NCI-H128 (cell line): Measurements from ENCODE around the gene OGFOD3.
"Not testable (repeated sequence)": the region's sequence is repeated elsewhere in the genome, so short reads cannot be mapped to it uniquely, and the experiment has no call there.

Source experiments
- DNase-seq: peaks from one replicate; lab custom pipeline; 2025; ENCODE audit not compliant: unreplicated experiment; lab: John Stamatoyannopoulos, UW

Gene OGFOD3

GRCh38 chr17:82375359-82376041 lies 42.9 kb downstream of the OGFOD3 start:
- DNase-seq, result no peak

GRCh38 chr17:82374626-82375331 lies 43.6 kb downstream of the OGFOD3 start:
- no peak for DNase-seq

- no peak for DNase-seq
Observed at GRCh38 chr17:82373731-82374625, 44.4 kb downstream of the OGFOD3 start.

GRCh38 chr17:82373072-82373452 lies 45.3 kb downstream of the OGFOD3 start:
- DNase-seq, result not testable (repeated sequence)

DNA sequence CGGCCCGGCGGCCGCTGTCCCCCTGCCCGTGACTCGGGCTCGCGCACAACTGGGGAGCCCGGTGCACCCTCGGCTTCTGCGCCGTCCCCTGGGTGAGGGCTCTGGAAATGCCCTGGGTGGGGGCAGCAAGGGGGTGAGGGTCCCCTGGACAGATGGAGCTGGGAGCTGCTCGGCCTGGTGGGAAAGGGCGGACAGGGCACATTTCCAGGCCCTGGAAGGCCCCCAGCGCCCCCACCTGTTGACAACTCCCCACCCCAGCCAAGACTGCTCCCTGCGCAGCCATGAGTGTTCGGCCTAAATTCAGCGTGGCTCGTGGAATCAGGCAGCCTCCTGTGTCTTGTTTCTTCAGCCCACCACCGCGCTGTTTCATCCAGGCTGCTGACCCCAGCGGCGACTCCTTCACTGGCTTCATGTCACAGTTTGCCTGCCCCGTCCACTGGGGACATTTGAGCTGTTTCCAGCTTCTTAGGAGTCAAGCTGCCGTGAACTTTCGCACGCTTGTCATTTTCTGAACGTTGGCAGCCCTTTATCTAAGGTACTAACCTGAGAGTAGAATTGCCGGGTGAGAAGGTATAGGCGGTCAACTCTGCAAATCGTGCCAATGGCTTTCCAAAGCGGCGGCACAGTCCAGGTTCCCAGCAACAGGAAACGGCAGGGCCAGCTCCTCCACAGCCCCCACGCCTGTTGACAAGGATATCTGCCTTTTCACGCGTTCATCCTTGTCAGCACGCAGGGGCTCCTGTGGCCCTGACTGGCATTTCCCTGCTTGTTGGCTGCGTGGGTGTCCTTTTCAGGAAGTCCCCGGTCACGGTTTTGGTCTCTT lies 45.9 kb downstream of the OGFOD3 start:
- no peak for DNase-seq

DNA sequence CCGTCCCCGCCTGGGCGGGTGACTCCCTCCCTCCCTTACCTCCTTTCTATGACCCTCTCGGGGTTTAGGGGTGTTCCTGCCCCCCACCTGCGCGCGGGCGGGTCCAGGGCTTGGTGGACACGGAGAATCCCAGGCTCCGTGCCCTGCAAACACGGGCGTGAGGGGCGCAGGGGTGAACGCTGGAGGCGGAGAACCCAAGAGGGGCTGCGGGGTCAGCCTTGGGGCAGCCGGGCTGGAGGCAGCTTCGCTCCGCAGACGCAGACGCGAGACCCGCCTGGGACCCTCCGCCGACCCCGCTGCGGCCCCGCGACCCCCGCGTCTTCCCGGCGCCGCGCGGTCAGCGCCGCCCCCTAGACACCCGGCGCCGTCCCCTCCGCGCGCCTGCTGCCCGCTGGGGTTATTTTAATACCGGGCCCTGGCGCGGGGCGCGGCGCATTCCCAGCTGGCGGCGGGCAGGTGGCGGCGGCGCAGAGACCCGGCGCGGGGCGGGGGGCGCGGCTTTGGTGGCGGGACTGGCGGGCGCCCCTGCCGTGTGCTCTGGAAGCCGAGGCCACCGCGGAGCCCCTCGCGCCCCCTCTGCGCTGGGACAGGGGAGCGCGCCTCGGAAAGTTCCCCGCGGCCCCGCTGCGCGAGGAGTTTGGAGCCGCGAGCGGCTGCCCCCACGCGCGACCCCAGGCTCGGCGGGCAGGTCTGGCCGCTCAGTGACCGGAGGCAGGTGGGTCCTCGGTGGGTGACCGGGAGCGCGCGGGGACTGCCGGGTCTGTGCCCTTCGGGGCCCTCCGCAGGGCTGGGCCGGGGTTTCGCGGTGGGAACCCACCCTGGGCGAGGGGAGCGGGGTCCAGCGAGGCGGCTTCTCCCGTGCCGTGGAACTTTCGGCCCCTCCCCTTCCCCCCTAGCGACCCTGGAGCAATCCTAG lies 46.8 kb downstream of the OGFOD3 start, which contains the start of gene UTS2R:
Gene UTS2R, plus strand, starts transcription at position 433 of the 916 bp plus-strand sequence. CDS start 2,560 bp downstream, outside the sequence.
- DNase-seq, result no peak

GRCh38 chr17:82370471-82371332 lies 47.7 kb downstream of the OGFOD3 start:
- DNase-seq, result no peak

- no peak for DNase-seq
Observed at GRCh38 chr17:82369211-82369610, 49.2 kb downstream of the OGFOD3 start.

DNA sequence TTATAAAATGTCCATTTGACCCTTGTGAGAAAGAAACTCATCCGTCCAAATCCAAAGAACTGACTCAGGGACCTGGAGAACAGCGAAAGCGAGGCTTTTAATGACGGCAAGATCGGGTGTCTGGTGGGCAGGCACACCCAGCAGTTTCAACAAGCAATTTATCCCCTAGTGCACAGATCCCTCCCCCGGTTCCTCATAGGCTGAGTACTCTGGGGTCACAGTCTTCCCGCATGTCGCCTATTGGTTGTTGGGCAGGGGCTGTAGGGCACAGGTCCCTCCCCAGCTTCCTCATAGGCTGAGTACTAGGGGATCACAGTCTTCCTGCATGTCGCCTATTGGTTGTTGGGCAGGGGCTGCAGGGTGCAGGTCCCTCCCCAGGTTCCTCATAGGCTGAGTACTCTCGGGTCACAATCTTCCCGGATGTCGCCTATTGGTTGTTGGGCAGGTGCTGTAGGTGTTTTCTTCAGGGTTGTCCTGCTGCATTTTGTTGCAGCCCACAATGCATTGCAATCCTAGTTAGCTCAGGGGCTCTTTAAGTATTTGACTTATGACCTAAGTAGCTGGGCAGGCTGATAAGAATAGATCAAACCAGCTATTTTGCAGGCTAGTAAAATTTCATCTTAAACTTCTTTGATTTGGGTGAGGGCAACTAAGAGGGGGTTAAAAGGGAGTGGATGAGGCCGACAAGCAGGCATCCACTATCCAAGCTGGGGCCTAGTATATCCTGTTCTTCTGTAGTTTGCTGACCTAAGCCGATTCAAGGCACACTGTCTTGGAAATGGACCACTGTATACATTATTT lies 50.5 kb downstream of the OGFOD3 start:
- DNase-seq, result no peak

DNA sequence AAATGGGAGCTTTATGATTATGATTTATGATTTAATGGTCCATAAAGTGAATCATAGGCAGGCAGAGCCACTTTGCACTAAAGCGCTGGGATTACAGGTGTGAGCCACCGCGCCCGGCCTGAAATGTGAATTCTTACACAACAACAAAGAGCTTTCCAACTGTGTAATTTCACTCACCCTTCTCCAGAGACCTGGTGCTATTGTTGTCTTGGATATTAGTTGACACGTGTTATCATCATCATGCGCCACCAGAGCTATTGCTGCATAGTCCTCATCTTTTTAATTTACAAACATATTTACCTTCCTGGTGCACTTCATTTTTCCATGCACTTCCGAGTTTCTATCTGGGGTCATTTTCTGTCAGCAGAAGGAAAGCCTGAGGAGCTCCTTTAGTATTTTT lies 51.6 kb downstream of the OGFOD3 start:
- DNase-seq, result peak; percentile 12

DNA sequence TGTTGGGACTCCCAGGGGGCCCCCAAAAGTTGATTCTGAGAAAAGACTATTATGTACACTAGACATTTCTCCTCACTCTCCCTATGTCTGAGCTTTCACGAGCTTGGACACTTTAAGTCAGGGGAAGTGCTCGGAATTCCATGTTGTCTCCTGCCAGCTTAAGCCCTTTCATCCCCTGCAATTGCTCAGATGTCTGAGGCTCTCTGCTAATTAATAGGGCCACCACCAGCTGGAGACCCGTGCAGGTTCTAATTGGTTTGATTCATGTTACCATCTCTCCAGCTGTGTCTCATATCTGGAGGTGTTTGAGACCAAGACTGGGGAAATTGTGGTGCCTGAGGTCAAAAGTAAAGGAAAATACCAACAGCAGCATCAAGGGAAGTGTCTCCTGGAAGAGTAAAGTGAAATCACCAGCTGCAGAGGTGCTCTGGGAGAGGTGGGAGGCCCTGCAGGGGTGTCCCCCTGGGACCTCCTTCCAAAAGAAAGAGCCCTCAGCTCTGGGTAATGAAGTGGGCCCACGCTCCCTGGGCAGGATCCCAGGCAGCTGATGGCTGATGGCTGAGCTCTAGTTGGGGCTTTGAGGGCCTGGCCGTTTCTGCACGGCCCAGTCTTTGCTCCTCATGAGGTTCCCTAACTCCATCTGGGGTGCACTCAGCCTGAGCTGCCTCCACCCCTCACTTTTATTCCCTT lies 52.6 kb downstream of the OGFOD3 start:
- no peak for DNase-seq

DNA sequence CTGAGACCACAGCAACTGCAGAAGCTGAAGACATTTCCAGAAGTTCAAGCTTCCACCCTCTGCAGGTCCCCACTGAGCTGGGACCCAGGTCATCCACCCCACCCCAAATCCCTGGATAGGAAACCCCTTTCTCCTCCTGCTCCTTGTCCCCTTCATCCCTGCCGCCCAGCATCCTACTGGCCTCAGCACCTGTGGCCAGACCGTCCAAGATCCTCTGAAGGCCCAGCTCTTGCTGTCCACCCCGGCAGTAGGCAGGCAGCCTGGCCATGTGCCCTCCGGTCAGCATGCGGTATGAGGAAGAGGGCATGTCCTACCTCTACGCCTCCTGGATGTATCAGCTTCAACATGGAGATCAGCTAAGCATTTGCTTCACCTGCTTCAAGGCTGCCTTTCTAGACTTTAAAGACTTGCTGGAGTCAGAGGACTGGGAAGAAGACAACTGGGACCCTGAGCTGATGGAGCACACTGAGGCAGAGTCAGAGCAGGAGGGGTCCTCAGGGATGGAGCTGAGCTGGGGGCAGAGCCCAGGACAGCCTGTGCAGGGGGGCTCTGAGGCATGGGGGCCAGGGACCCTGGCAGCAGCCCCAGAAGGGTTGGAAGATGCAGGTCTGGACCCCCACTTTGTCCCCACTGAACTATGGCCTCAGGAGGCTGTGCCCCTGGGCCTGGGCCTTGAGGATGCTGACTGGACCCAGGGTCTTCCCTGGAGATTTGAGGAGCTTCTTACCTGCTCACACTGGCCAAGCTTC lies 56.3 kb downstream of the OGFOD3 start:
- no peak for DNase-seq

- not testable (repeated sequence) for DNase-seq
Observed at GRCh38 chr17:82359451-82360074, 58.8 kb downstream of the OGFOD3 start.

DNA sequence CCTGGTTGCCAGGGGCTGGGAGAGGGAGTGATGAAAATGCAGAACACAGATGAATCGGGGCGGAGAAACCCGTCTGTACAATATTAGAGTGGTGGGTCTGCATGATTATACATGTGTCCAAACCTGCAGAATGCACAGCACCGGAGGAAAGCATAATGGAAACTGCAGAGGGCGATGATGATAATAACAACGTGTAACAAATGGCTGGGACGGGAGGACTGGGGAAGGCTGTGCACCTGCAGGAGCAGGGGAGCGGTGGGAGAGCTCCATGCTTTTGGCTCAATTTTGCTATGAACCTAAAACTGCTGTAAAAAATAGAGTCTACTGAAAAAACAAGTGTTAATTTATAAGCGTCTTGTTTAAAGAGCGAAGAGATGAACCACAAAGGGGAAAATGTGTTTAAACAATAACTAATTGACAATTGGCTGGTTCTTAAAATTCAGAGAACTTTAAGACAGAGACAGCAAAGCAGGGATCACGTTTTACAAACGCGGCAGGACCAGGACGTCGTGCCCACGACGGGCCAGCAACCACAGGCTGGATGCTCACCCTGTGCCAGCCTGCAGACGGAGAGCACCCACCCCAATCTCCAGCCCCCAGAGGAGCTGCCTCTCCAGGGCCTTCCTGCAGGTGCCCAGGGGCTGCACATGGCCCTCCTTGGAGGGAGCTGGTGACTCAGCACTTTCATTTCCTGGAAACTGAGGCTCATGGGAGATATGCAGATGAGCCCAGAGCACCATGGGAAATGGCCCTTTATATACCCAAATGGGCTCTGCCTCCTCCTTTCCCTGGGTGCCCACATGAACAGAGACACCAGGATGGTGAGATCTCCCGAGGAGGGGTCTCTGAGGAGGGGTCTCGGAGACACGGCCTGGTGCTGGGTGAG lies 59.7 kb downstream of the OGFOD3 start, which contains the start of gene TEX19:
Gene TEX19, plus strand, starts transcription at position 783 of the 886 bp plus-strand sequence. CDS start 2,904 bp downstream, outside the sequence.
- DNase-seq, result peak; percentile 15

DNA sequence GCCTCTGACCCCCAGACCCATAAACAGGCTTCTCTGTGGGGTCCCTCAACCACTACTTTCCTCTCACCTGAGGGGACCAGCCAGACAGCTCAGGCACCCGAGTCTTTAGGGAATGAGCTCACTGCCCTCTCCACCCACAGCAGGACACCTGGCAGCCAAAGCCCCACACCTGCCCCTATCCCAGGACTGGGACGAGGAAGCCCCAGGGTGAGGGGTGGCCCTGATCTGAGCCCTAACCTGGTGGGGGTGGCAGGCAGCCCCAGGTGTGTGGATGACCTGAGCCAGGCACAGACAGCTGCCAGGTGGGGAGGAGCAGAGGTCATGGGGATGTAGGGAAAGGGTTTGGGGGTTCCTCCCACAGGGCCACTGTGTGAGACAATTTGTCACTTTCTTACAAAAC lies 61.0 kb downstream of the OGFOD3 start:
- no peak for DNase-seq
